Endothelial cell of hepatic sinusoid (primary cell): ENCODE measurements around the gene PTGDR2.

Experiments
- in situ Hi-C: cut with HindIII; loops from 2 replicates; pipeline ENCODE4 v1.10.0; 2017; ENCODE audit warnings: low sequenced_read_pairs

Gene PTGDR2

DNA sequence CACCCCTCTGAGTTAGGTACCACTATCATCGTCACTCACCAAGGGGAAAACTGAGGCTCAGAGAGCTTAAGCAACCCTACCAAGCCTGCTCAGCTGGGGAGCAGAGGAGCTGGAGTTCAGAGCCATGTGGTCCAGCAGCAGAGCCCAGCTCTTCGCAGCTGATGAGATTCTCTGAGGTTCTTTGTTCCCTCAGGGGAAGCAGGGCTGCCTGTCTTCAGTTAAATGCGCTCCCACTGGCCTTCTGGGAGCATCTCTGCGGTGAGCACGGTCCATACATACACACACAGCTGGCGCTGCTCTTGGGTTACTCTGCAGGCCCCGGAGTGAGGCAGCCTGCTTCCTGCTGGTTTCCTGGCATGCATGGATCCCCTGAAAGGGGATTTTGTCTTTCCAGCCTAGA is 5.2 kb upstream of the PTGDR2 start:
- in situ Hi-C loops, result no loop called here

DNA sequence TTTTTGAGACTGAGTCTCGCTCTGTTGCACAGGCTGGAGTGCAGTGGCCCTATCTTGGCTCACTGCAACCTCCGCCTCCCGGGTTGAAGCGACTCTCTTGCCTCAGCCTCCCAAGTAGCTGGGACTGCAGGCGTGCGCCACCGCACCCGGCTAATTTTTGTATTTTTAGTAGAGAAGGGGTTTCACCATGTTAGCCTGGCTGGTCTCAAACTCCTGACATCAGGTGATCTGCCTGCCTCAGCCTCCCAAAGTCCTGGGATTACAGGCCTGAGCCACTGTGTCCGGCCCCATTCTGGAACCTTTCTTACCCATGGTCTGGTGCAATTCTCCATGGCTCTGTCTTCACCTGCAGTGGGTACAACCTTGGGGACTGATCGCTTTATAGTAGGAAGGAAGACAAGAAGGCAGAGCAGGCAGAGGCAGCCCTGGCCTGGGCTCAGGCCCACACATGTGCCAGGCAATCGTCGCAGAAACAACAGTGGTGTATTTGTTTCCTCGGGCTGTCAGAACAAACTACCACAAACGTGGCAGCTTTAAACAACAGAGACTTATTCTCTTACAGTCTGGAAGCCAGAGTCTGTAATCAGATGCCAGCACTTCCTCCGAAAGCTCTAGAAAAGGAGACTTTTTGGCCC is 4.0 kb upstream of the PTGDR2 start:
- in situ Hi-C loops, result no loop called here

DNA sequence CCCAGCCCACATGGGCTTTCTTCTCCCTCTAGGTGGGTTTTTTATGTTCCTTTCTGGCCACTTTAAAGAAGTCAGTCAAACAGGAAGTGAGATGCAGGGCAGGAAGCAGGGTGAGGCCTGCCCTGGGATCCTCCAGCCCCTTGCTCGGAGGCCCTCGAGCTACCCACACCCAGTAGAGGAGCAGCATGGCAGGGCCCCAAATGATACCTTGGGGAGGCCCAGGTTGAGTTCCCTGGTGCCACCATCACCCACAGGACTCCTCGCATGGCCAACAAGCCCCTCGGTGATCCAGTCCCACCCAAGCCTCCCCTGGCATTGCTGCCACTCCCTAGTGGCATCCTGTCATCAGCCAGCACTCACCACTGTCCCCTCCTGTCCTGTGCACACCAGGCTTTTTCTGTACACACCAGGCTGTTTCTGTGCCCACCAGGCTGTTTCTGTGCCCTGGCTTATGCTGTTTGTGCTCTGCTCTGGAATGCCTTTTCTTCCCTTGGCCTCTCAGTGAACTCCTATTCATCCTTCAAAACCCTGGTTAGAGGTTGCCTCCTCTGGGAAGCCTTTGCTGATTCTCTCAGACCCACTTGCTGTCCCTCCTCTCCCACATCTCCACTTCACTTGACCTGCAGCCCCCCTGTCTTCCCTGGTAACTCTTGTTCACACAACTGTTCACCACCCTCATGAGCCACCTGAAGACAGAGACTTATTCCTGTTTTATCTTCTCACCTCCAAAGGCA is 3.1 kb upstream of the PTGDR2 start:
- in situ Hi-C loops, result no loop called here

DNA sequence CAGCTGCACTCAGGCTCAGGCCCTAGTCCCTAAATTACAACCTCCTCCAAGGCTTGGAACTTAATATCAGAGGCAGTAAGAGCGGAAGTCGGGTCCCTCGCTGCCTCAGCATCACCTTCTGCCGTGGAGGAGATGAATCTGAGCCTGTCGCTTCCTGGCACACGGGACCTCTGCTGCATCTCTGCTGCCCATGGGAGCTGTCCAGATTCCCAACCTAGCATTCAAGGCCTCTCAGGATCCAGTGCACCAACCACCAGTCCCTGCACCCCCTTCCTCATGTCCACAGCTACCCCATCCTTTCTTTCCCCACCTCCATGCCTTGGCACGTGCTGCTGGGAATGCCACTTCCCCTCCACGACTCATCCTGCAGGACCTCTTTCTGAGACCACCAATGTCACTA is 2.5 kb upstream of the PTGDR2 start:
- in situ Hi-C loops, result no loop called here

DNA sequence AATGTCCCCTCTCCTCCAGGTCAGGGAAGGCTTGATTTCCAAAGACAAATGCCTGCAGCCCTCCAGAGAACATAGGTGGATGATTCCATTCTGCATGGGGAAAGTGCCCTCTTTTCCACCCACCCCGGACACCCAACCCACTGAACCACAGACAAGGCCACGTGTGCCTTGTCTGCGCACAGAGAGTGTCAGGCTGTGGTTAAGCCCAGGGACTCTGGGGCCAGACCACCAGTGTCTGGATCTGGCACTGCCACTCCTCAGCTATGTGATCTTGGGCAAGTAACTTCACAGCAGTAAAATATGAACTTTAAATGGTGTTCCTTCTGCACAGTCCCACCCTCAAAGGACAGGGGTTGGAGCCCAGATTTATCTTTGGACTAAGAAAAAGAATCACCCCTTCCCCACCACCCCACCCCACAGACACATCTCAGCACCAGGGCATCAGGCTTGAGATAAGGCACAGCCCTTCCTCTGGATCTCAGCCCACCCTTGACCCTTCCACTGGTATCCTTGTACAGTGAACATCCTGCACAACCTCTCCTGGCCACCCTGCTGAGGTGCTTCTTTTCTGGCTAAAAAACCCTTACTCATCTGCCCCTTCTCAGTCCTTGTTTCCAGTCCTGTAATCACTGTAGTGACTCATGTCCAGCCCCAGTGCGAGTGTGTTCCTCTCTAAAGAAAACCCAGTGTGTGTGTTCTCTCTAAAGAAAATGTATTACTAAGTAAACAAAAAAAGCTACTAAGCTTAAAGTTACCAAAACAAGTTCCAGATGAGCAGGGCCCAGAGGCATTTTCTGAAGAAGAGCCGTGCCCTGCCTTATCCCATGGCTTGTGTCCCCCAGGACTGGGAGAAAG is 1.9 kb upstream of the PTGDR2 start:
- in situ Hi-C loops, result no loop called here

DNA sequence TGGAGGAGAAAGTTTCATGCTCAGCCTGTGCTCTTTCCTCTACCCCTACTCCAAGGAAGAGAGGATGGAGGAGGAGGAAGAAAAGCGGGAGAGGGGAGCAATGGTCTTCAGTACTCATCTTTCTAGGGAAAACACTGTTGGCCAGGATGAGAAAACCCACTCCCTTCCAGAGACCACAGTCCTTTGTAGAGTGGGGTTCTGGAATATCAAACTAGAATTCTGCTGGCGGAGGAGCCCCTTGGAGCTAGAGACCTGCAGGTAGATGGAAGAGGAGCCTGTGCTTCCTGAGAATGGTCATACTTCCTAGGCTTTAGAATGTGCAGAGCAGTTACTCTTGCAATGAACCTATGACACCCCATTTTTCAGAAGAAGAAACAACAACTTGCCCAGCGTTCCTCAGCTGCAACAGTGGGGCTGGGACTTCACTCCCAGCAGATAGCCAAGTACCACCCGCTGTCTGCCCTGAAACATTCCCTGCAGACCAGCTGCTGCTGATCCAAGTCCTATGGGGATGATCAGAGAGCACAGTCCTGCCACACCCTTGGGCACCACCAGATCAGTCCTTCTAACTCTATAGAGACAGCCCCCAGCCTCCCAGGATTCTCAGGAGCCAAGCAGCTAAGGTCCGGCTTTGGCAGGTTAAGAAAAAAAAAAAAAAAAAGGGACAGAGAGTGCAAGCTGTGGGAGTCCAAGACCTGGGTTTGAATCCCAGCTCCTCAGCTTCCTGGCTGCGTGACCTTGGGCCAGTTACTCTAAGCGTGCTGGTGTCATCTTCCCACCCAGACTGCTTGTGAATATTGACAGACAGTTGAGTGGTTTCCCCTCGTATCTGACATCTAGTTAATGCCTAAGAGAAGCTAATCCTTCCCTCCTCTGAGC is 664 bp downstream of the PTGDR2 start:
- in situ Hi-C loops, result no loop called here

DNA sequence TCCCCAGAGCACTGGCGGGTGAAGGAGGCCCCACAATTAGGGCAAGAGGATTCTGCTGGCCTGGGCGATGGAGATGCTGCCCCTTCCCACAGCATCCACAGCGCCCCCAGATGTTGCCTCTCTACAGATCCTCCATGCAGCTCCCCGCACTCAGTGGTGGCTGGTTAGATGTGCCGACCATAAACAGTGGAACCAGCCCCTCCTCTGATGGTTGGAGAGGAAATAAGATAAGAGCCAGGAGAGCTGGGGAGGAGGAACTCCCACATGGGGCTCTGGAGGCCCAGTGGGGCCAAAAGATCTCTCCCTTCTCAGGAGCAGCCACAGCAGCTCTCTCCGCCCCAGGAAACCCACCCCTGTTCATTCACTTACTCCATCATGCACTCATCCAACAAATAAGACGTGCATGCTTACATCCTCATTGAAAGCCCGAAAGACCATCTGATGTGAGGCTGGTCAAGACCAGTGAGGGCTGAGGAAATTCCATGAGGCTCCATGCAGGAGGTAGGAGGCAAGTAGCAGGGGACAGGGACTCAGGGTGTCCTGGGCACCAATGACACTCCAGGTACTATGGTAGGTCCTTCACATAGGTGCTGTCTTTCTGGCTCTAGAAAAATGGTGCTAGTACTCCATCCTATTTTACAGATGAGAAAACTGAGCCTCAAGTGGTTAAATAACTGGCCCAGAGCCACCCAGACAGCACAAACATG is 1.5 kb downstream of the PTGDR2 start:
- in situ Hi-C loops, result no loop called here

DNA sequence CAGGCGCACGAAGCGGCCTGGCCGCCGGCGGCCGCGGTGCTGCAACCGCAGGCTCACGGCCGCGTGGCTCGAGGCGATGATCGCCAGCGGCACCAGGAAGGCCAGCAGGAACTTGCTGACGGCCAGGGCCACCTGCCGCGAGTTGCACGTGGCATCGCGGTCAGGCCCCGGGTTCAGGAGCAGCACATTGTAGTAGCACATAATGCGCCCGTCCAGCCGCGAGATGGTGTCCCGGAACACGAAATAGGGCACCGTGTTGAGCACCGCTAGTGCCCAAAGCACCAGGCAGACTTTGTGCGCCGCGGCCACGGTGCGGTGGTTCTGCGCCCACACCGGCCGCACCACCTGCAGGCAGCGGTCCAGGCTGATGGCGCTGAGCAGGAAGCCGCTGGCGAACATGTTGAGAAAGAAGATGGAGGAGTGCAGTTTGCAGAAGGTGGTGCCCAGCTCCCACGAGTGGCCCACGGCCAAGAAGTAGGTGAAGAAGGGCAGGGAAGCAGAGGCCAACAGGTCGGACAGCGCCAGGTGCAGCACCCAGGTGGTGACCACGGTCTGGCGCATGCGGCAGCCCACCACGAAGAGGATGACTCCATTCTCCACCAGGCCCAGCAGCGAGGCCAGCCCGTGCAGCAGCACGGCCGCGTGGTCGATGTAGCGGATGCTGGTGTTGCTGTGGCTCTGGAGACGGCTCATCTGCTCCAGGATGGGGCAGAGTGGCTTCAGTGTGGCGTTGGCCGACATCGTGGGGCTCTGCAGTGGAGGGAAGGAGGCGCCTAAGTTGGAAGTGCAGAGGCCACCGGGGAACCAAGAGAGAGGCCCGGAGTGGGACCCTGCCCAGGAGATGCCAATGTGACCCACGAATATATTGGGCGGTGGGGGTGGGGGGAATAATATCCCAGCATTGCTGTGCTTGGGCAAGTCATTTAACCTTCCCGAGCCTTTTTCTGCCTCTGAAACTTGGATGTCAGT is 2.5 kb downstream of the PTGDR2 start:
- in situ Hi-C loops, result no loop called here

DNA sequence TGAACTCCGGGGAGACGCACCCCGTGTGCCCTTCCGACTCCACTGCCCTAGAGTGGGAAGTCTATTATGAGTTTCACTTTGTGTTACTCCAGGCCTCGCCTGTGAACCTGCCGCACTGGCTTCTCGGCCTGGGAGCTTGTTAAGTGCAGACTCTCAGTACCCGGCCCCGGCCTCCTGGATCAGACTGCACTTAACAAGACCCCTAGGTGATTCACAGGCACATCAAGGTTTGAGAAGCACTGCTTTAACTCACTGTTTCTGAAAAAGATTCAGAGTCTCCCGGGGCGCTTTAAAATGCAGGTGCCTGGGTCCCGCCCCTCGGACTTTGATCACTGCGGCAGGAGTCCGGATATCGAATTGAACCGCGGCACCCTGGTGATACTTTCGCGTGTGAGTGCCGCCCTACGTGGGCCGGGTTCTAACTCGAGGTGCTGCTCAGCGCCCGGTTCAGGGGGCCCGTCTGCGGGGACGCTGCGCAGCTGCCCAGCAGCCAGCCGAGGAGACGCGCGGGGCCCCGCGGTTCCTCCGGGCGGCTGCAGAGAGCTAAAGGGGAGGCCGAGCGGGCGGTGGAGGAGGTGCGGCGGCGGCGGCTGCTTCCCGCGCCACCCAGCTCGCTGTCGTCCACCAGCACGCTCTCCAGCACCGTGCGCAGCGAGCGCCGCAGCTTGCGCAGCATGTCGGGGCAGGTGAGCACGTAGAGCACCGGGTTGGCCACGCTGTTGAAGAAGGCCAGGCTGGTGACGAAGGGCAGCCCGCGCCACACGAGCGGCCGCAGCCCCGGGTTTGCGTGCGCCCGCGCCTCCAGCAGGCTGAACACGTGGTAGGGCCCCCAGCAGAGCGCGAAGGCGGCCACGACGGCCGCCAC is 3.4 kb downstream of the PTGDR2 start:
- in situ Hi-C loops, result no loop called here

DNA sequence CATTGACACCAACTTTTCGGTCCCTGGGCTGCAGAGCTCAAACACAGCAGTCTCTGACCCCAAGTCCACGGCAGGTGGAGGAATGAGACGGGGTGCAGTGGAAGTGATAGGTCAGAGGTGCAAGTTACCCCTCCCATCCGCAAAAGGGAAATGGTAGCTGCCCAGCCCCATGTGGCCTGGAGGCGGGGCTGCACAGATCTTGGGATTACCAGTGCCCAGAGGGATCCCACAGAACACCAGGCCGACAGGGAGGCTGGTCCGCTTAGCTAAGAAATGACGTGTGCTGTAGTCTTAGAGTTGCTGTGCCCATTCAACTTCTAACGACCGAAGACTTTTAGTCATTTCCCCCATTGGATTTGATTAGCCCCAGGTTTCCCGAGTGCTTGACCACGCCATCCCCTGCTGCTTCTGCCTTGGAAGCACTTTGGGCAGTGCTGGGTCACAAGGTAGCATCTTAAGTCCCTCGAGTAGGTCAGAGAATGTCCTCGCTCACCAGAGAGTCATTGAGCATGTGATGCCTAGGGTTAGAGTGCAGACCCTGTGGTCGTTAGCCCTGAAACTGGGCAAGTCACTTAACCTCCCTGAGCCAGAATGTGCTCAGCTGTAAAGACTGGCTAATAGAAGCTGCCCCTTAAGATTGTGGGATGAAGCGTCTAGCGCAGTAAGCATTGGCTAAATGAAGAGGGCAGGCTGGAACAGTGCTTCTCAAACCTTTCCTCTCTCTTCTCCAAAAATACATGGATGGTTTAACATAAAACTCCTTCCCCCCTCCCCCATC is 4.2 kb downstream of the PTGDR2 start:
- in situ Hi-C loops, result no loop called here

DNA sequence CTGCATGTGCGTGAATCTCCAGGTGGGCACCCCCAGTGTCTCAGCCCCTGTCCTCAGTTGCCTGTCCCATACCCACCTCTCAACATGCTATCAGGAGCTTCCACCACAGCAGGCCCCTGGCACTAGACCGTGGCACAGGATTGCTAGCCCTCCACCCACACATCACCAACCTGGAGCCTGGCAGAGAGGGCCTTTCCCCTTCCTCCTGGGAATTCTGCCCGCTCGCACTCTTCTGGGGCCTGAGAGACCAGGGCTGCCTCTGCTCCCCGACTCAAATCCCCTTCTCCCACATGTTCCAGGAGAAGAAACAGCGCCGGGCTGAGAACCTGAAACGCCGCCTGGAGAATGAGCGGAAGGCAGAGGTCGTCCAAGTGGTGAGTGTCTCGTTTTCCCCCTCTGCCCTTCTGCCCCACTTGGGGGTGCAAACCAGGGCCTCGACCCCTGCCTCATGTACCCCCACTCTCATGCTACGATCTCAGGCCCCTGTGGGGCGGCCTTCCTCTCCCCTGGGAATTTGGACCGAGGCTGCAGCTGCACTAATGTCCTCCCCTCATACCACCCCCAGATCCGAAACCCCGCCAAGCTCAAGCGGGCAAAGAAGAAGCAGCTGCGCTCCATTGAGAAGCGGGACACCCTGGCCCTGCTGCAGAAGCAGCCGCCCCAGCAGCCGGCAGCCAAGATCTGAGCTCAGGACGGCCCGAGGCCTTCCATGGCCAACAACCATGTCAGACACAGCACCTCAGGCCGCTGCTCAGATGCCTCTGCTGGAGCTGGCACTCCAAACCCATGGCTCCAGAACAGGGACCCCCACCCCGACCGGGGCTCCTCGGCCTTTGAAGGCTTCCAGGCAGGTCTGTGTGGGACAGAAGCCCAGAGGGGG is 5.9 kb downstream of the PTGDR2 start:
- in situ Hi-C loops, result no loop called here

DNA sequence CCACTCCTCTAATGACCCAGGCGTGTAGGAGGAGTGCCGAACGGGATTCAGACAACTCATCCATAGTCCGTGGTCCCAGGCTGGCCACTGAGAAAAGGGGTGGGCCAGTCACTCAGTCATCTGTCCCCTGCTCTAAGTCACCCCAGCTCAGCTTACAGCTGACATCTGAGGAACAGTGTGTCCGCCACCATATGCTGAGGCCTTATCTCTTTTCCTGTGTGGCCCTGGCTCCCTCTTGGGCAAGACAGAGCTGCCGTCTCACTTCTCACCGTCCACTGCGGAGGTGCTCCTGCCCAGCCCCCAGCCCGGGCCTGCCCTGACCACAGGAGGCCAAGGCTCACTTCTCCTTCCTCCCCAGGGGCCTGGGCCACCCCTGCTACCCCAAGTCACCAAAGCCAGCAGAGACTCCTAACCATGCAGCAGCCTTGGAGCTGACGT is 7.0 kb downstream of the PTGDR2 start:
- in situ Hi-C loops, result no loop called here

DNA sequence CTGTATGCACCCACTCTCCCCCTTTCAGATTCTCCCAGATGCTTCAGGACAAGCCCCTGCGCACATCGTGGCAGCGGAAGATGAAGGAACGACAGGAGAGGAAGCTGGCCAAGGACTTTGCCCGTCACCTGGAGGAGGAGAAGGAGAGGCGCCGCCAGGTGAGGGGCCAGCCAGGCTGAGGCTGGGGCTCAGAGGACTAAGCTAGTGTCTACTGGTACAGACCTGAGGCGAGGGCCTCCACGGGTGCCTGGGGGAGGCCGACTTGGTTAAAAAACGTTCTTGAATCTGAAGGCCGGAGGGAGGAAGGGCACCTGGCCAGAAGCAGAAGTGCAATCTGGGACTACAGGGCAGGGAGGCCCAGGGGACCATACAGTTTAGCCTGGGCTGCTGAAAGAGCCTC is 7.9 kb downstream of the PTGDR2 start:
- in situ Hi-C loops, result no loop called here

DNA sequence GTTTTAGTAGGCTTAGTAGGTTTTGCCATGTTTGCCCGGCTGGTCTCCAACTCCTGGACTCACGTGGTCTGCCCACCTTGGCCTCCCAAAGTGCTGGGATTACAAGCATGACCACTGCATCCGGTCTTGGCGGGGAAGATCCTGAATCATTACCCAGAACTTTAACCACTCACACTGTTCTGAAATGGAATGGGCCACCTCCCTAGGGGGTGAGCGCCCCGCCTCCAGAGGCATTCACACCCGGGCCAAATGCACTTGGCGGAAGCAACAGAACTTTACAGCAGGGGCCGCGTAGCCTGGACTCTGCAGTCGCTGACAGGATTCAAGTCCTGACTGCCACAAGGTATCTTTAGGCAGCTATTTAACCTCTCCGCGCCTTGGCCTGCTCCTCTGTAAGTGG is 8.5 kb downstream of the PTGDR2 start:
- in situ Hi-C loops, result no loop called here

DNA sequence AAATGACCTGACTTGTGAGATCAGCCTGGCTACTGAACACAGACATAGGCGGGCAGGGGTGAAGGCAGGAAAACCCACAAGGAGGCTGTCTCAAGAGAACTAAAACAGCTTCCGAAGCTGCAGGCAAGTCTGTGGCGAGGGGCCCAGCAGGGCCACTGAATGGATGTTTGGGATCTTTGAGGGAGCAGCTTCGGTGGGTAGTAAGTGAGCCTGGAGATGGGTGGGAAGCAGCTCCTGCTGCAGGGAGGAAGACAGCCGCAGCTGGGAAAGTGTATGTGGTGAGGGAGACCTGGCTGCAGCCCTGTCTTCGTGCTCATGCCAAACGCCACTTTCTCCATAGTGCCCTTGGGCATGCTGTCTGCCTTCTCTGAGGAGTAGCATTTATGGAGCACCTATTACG is 10.4 kb downstream of the PTGDR2 start:
- in situ Hi-C loops, result no loop called here

DNA sequence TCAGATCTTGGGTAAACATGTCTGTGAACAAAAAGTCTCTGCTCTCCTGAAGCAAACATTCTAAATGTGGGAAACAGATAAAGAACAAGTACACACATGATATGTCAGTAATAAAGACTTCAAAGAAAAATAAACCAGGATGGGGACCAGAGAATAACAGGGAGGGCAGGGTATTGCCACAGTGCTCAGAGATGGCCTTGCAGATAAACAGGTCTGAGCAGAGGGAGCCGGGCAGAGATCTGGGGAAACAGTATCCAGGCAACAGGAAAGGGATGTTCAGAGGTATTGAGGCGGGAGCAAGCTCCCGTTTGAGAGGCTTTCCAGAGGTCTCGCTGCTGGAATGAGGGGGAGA is 10.9 kb downstream of the PTGDR2 start:
- in situ Hi-C loops, result no loop called here
